GM12878 (cell line): ENCODE results near the gene CADM2. TPM values are rescaled to one million over a fixed set of nuclear protein-coding genes. Genes with fewer than 3 reads are reported as not detected.
A peak's percentile ranks its signal among the peaks of the same experiment; 100 is the strongest.

ENCODE experiments used
- ATAC-seq: fragments of 200-7000 bp; cut with Tn5 transposase; 3 replicates; pipeline ENCODE4 v1.9.1; 2020; ENCODE audit warnings: mild to moderate bottlenecking, moderate library complexity
- Bru-seq: library from RNA; stranded (reverse); fragments of 400-500 nt; gene quantifications from one replicate; lab custom pipeline; 2021; lab: Mats Ljungman, UMichigan
- BruChase-seq, 2 experiments: library from RNA; stranded (reverse); fragments of 400-500 nt; gene quantifications; one replicate each; lab custom pipeline; 2021; lab: Mats Ljungman, UMichigan
- BruUV-seq: library from RNA; stranded (reverse); fragments of 400-500 nt; replicated peaks from 2 replicates; lab custom pipeline; 2021; lab: Mats Ljungman, UMichigan
- CTCF ChIA-PET: fragments of 300-600 bp; sonication (Branson Sonifier 250); formaldehyde crosslinking; extraction: SDS; loops from one replicate; lab custom pipeline; 2021; ENCODE audit warnings: inconsistent platforms; lab: Yijun Ruan, JAX
- POLR2A ChIA-PET: fragments of 350-600 bp; formaldehyde crosslinking; extraction: SDS; loops from one replicate; lab custom pipeline; 2021; ENCODE audit warnings: inconsistent platforms; lab: Charles Lee
- RAD21 ChIA-PET: fragments of 300-600 bp; sonication (Branson Sonifier 250); formaldehyde crosslinking; loops from one replicate; lab custom pipeline; 2023; ENCODE audit warnings: antibody characterized with exemption; ENCODE audit not compliant: unreplicated experiment; lab: Charles Lee
- SMC1A ChIA-PET: fragments of 300-600 bp; sonication (Branson Sonifier 250); formaldehyde crosslinking; loops from one replicate; lab custom pipeline; 2023; ENCODE audit not compliant: unreplicated experiment, uncharacterized antibody; lab: Charles Lee
- DNase-seq: peaks from one replicate; pipeline ENCODE4 v3.0.0-alpha.2; 2011; ENCODE audit warnings: low read depth, low spot score
- FAIRE-seq: peaks from 3 replicates; lab custom pipeline; 2011; peaks lifted over from hg19 to GRCh38; lab: Jason Lieb, UNC
- H2AFZ ChIP-seq: 2 replicates; pipeline ENCODE4 v1.6.0; 2011; ENCODE audit warnings: low read depth, low read length, control low read depth; ENCODE audit not compliant: control insufficient read depth
- H3K27ac ChIP-seq: 2 replicates; pipeline ENCODE4 v1.5.1; 2011; ENCODE audit warnings: control low read depth; ENCODE audit not compliant: control insufficient read depth, insufficient read depth
- H3K27me3 ChIP-seq, 2 experiments: replicated peaks in 1 of 2; 2 replicates each; pipeline versions ENCODE4 v1.6.0 to v1.6.1; 2011; ENCODE audit warnings: low read length in 1 of 2; ENCODE audit not compliant: control insufficient read depth in 2 of 2, insufficient read depth in 2 of 2
- H3K36me3 ChIP-seq, 2 experiments: 2 replicates each; pipeline ENCODE4 v1.5.1; 2011; ENCODE audit warnings: low read length in 1 of 2; ENCODE audit not compliant: control insufficient read depth in 2 of 2, insufficient read depth in 2 of 2
- H3K4me1 ChIP-seq: 2 replicates; pipeline ENCODE4 v1.6.1; 2011; ENCODE audit warnings: mild to moderate bottlenecking, low read length, moderate library complexity, mixed read lengths; ENCODE audit not compliant: control insufficient read depth, insufficient read depth
- H3K4me2 ChIP-seq: 2 replicates; pipeline ENCODE4 v1.6.0; 2011; ENCODE audit warnings: control low read depth; ENCODE audit not compliant: control insufficient read depth, insufficient read depth
- H3K4me3 ChIP-seq: fragments of 200-600 bp; sonication (generic); 2 replicates; pipeline ENCODE4 v1.5.1; 2016
- H3K79me2 ChIP-seq: 2 replicates; pipeline ENCODE4 v1.6.0; 2011; ENCODE audit warnings: low read length; ENCODE audit not compliant: control insufficient read depth, insufficient read depth
- H3K9ac ChIP-seq: 2 replicates; pipeline ENCODE4 v1.8.0; 2011; ENCODE audit warnings: low read length, control low read depth, mixed read lengths; ENCODE audit not compliant: control insufficient read depth, insufficient read depth
- H3K9me3 ChIP-seq: replicated peaks from 3 replicates; pipeline ENCODE4 v1.5.1; 2011; ENCODE audit warnings: mild to moderate bottlenecking, low read length; ENCODE audit not compliant: control insufficient read depth, insufficient read depth
- H4K20me1 ChIP-seq: 2 replicates; pipeline ENCODE4 v1.6.0; 2011; ENCODE audit not compliant: control insufficient read depth, insufficient read depth
- ATF7 ChIP-seq: fragments of 450-650 bp; IDR thresholded peaks from 2 replicates; pipeline ENCODE4 v1.6.1; 2016; ENCODE audit warnings: low read depth, mild to moderate bottlenecking
- CTCF ChIP-seq, 3 experiments: IDR thresholded peaks in 2 of 3; conservative IDR thresholded peaks in 1 of 3; 2 replicates each; pipeline ENCODE4 v1.5.1; 2011; ENCODE audit warnings: low read depth in 3 of 3, low read length in 3 of 3, mild to moderate bottlenecking in 3 of 3, control low read depth in 2 of 3, moderate library complexity in 2 of 3, inconsistent platforms in 1 of 3, mixed read lengths in 1 of 3; ENCODE audit not compliant: control insufficient read depth in 2 of 3, insufficient read depth in 1 of 3; ENCODE audit errors: extremely low read depth in 1 of 3
- PBX3 ChIP-seq: IDR thresholded peaks from 2 replicates; pipeline ENCODE4 v1.6.1; 2011; ENCODE audit warnings: mild to moderate bottlenecking, low read depth, low read length, moderate library complexity; ENCODE audit not compliant: insufficient replicate concordance
- RFX5 ChIP-seq: IDR thresholded peaks from 2 replicates; pipeline ENCODE4 v1.6.1; 2011; ENCODE audit warnings: low read depth, low read length, improper control_type of control experiment
- TBL1XR1 ChIP-seq: IDR thresholded peaks from 2 replicates; pipeline ENCODE4 v1.6.1; 2012; ENCODE audit warnings: low read depth, low read length, improper control_type of control experiment
- TCF3 ChIP-seq: IDR thresholded peaks from 2 replicates; pipeline ENCODE4 v1.6.1; 2012; ENCODE audit warnings: low read depth, mild to moderate bottlenecking, low read length, borderline replicate concordance; ENCODE audit not compliant: insufficient read depth
- ZBTB4 ChIP-seq: fragments of 450-650 bp; formaldehyde crosslinking; IDR thresholded peaks from 2 replicates; pipeline ENCODE4 v1.4.0; 2022; ENCODE audit warnings: mild to moderate bottlenecking, moderate library complexity
- WGBS: methylation state at CpG from one replicate; pipeline ENCODE4 v1.1.6; 2016; ENCODE audit warnings: low lambda C conversion rate; ENCODE audit not compliant: insufficient replicate concordance, insufficient coverage; ENCODE audit errors: missing lambda C conversion rate; 5-methylcytosine and 5-hydroxymethylcytosine counted together
- in situ Hi-C: fragments of 300-500 bp; cut with MboI; formaldehyde crosslinking; loops from 9 replicates; pipeline ENCODE4 v1.14.3; 2018; ENCODE audit warnings: mixed read lengths
- intact Hi-C: fragments of 100-400 bp; cut with micrococcal nuclease; formaldehyde crosslinking; loops from one replicate; pipeline ENCODE4 v1.14.2; 2022; ENCODE audit not compliant: unreplicated experiment
- long read RNA-seq, 2 experiments: library from polyadenylated mRNA; unstranded; transcript quantifications; one replicate each; pipeline ENCODE4 v2.0.0, GENCODE V29; 2019 to 2020
- polyA minus RNA-seq, 3 experiments: library from RNA; depleted of rRNA, polyadenylated mRNA; stranded (reverse); fragments of >200 nt; gene quantifications; 2 replicates each; pipeline ENCODE4 v1.2.3, GENCODE V29; 2011
- polyA plus RNA-seq, 11 experiments: library from polyadenylated mRNA; depleted of rRNA in 4 of 11; unstranded in 6 of 11; stranded (reverse) in 5 of 11; fragments of >200 nt; fragmentation: Nextera tagmentation in 4 of 11; fragmentation: Illumina TruSeq in 1 of 11; extraction: Ambion mirVana in 4 of 11; extraction: Trizol in 1 of 11; gene quantifications; 1 replicate in 1 of 11; 2 replicates in 10 of 11; pipeline versions ENCODE4 v1.2.1 to v1.2.3, GENCODE V29; 2011 to 2016; ENCODE audit warnings: inconsistent platforms in 2 of 11, missing spikeins in 2 of 11, low read depth in 1 of 11
- total RNA-seq, 4 experiments: library from RNA; depleted of rRNA in 3 of 4; stranded (reverse); fragments of >200 nt in 3 of 4; fragmentation: Illumina TruSeq in 1 of 4; extraction: Trizol in 1 of 4; gene quantifications; 2 replicates each; pipeline versions ENCODE4 v1.2.1 to v1.2.3, GENCODE V29; 2013 to 2021
- TF ChIP-seq, protein P1 (sequence below): fragments of 450-650 bp; conservative IDR thresholded peaks from 2 replicates; pipeline ENCODE4 v1.6.1; 2017; ENCODE audit warnings: mild to moderate bottlenecking, moderate library complexity

CADM2 gene
- total RNA-seq (2013; cell fraction: nucleolus; rRNA removed) = not detected in 2 replicates
- total RNA-seq (2014; rRNA removed) = not detected in 2 replicates
- total RNA-seq (2014; rRNA removed; fragmentation: Illumina TruSeq; extraction: Trizol) = not detected in 2 replicates
- not detected in 2 replicates for total RNA-seq (2021)
- polyA plus RNA-seq (2011; ENCODE audit: low read depth) = not detected
- not detected in 2 replicates for polyA plus RNA-seq (2011; rRNA removed)
- not detected in 2 replicates for polyA plus RNA-seq (2011; cell fraction: cytosol; rRNA removed)
- polyA plus RNA-seq (2011; cell fraction: nucleus; rRNA removed) = not detected in 2 replicates
- polyA plus RNA-seq (2012) = not detected in 2 replicates
- polyA plus RNA-seq (2014; fragmentation: Illumina TruSeq; extraction: Trizol) = not detected in 2 replicates
- not detected for polyA plus RNA-seq (2014; fragmentation: Nextera tagmentation; extraction: Ambion mirVana)
- not detected in 2 replicates for polyA plus RNA-seq (2014; rRNA removed)
- polyA plus RNA-seq (2016; fragmentation: Nextera tagmentation; extraction: Ambion mirVana) = under 1 TPM in 1 of 2 experiments, not detected in 1; 0.13 TPM
- polyA minus RNA-seq (2011; rRNA and poly(A)+ RNA removed) = not detected in 2 replicates
- polyA minus RNA-seq (2011; cell fraction: cytosol; rRNA and poly(A)+ RNA removed) = not detected in 2 replicates
- not detected in 2 replicates for polyA minus RNA-seq (2011; cell fraction: nucleus; rRNA and poly(A)+ RNA removed)
- Bru-seq, nascent RNA = percentile 0 among the genes with signal in this experiment
- BruChase-seq, experiment 1, labeled RNA remaining after a 6-hour chase = percentile 1 among the genes with signal in this experiment
- BruChase-seq, experiment 2, labeled RNA remaining after a 2-hour chase = percentile 1 among the genes with signal in this experiment
- long read RNA-seq, experiment 1 = 0 reads
- long read RNA-seq, experiment 2, partial matches to known transcripts = 0 of 3 reads
- long read RNA-seq, experiment 2, other reads (novel, unspliced or antisense) = 3 of 3 reads

GRCh38 chr3:84958495-84959469 lies at the start of gene CADM2:
Gene CADM2 (plus strand): TSS chr3:84958989.
- ATAC-seq (peak; percentile 100), DNase-seq (no peak), FAIRE-seq (no peak)
- no TSS peak for BruUV-seq
- no peaks in the 10 kb centered on the region for H3K36me3 ChIP-seq
- in situ Hi-C loops (no loop called here), intact Hi-C loops (no loop called here)
- CTCF ChIA-PET = no interaction called here
- WGBS = 7% methylated on average over 61 of the region's 70 CpGs
- no peaks in the 10 kb centered on the region for H3K4me1 ChIP-seq
- H3K27ac ChIP-seq = no peak within 1 kb of the TSS
- RAD21 ChIA-PET = no interaction called here
- POLR2A ChIA-PET = no interaction called here
- H3K9me3 ChIP-seq = no peaks in the 10 kb centered on the region; the same call in 2 of the 3 replicates
- H3K4me3 ChIP-seq = peak within 1 kb of the TSS; percentile 28; the same call in 1 of the 2 replicates
- no peaks in the 10 kb centered on the region for H3K79me2 ChIP-seq
- peak within 1 kb of the TSS; percentile 89 for H3K4me2 ChIP-seq
- peaks cover 0 to 4% of the 10 kb centered on the region in 2 experiments; a peak in 3 of 4 replicates for H3K27me3 ChIP-seq
- H3K9ac ChIP-seq = no peak within 1 kb of the TSS
- SMC1A ChIA-PET = no interaction called here
- no peaks in the 10 kb centered on the region for H4K20me1 ChIP-seq
- H2AFZ ChIP-seq = peak within 1 kb of the TSS; percentile 84
- TF ChIP-seq ATF7 = no peak
- TF ChIP-seq CTCF (IDR thresholded peaks at IDR 0.05 in 2 of 3, conservative IDR thresholded peaks at IDR 0.05 in 1 of 3; ENCODE audit: control insufficient read depth in 2 of 3, extremely low read depth in 1 of 3, insufficient read depth in 1 of 3, low read depth in 3 of 3, low read length in 3 of 3) = 0 out of 6 replicates have a peak, but pooled peaks of 1 of the 3 experiments have one; percentile 5
- TF ChIP-seq TCF3 = no peak
- no peak for TF ChIP-seq TBL1XR1
- TF ChIP-seq, protein P1, sequence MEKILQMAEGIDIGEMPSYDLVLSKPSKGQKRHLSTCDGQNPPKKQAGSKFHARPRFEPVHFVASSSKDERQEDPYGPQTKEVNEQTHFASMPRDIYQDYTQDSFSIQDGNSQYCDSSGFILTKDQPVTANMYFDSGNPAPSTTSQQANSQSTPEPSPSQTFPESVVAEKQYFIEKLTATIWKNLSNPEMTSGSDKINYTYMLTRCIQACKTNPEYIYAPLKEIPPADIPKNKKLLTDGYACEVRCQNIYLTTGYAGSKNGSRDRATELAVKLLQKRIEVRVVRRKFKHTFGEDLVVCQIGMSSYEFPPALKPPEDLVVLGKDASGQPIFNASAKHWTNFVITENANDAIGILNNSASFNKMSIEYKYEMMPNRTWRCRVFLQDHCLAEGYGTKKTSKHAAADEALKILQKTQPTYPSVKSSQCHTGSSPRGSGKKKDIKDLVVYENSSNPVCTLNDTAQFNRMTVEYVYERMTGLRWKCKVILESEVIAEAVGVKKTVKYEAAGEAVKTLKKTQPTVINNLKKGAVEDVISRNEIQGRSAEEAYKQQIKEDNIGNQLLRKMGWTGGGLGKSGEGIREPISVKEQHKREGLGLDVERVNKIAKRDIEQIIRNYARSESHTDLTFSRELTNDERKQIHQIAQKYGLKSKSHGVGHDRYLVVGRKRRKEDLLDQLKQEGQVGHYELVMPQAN = no peak
- TF ChIP-seq RFX5 = 0 out of 2 replicates have a peak, but pooled peaks have one; percentile 8
- peak; percentile 69 for TF ChIP-seq PBX3
- no peak for TF ChIP-seq ZBTB4
